22Rv1 (cell line): ENCODE measurements around the gene BCR.

ENCODE experiments used
- ZFX ChIP-seq: fragments of 450-650 bp; IDR thresholded peaks from 2 replicates; pipeline ENCODE4 v1.6.1; 2017; ENCODE audit warnings: antibody characterized with exemption, borderline replicate concordance
- TF ChIP-seq, protein P1 (sequence below): fragments of 450-650 bp; IDR thresholded peaks from 2 replicates; pipeline ENCODE4 v1.5.1; 2017; ENCODE audit warnings: mild to moderate bottlenecking

DNA sequence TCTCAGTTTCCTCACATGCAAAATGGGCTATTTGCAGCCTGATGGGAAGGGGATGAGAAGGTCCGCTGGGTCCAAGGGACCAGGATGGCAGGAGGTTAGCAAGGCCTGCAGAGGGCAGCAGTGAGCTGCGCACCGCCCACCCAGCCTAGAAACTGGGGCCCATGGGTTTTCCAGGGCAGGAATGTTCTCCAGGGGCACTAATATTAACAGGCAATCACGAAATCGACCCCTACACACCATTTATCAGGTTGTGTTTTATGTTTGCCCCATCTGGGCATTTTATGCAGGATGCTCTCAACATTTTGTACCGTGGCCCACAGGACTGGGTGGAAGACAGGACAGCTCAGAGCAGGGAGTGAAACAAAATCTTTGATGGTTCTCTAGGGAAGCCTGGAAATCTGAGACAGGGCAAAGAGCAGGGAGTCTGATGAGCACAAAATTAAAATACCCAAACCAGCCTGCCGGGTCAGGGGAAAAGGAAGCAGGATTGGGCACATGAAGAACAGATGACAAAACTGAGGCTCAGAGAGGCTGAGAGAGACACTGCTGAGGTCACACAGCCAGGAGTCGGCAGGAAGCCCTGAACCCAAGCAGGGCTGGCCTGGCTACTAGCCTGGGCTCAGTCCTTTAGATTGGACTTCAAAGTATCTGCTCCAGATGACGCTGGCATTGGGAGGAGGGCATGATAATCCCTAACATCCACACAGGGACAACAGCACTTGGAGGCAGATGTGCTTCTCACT is 1.6 kb upstream of the BCR start:
- TF ChIP-seq, protein P1, sequence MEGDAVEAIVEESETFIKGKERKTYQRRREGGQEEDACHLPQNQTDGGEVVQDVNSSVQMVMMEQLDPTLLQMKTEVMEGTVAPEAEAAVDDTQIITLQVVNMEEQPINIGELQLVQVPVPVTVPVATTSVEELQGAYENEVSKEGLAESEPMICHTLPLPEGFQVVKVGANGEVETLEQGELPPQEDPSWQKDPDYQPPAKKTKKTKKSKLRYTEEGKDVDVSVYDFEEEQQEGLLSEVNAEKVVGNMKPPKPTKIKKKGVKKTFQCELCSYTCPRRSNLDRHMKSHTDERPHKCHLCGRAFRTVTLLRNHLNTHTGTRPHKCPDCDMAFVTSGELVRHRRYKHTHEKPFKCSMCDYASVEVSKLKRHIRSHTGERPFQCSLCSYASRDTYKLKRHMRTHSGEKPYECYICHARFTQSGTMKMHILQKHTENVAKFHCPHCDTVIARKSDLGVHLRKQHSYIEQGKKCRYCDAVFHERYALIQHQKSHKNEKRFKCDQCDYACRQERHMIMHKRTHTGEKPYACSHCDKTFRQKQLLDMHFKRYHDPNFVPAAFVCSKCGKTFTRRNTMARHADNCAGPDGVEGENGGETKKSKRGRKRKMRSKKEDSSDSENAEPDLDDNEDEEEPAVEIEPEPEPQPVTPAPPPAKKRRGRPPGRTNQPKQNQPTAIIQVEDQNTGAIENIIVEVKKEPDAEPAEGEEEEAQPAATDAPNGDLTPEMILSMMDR, result peak; percentile 94
- no peak for TF ChIP-seq ZFX
